Activated CD8-positive, alpha-beta T cell treated with anti-CD3 and anti-CD28 coated beads, Interleukin-2, amount 10 ng/mL, durations not matched to agents 7 days and 5 days (primary cell): ENCODE results near the gene TOP3B. TPM values are rescaled to one million over a fixed set of nuclear protein-coding genes. Genes with fewer than 3 reads are reported as not detected.
"Not testable (repeated sequence)": the region's sequence is repeated elsewhere in the genome, so short reads cannot be mapped to it uniquely, and the experiment has no call there.

Source experiments
- ATAC-seq: fragments of 150-1000 bp; cut with Tn5 transposase; one replicate; pipeline ENCODE4 v1.10.0; 2021; ENCODE audit warnings: moderate library complexity
- CTCF ChIA-PET: fragments of 350-600 bp; sonication (Branson Sonifier 250); formaldehyde crosslinking; loops from one replicate; lab custom pipeline; 2021; ENCODE audit warnings: antibody characterized with exemption; lab: Charles Lee
- POLR2A ChIA-PET: fragments of 350-600 bp; sonication (Branson Sonifier 250); formaldehyde crosslinking; loops from one replicate; lab custom pipeline; 2021; ENCODE audit warnings: antibody characterized with exemption; lab: Charles Lee
- DNase-seq: peaks from one replicate; pipeline ENCODE4 v3.0.0-alpha.2; 2020
- H3K27ac Mint-ChIP-seq: one replicate; pipeline ENCODE4 v1.8.0; 2021; ENCODE audit warnings: mild to moderate bottlenecking, mixed read lengths
- H3K27me3 Mint-ChIP-seq: one replicate; pipeline ENCODE4 v1.8.0; 2021; ENCODE audit warnings: low read depth, mixed read lengths
- H3K36me3 Mint-ChIP-seq: one replicate; pipeline ENCODE4 v1.8.0; 2021; ENCODE audit warnings: low read depth, mixed read lengths
- H3K4me1 Mint-ChIP-seq: one replicate; pipeline ENCODE4 v1.8.0; 2021; ENCODE audit warnings: low read depth, mixed read lengths
- H3K4me3 Mint-ChIP-seq: one replicate; pipeline ENCODE4 v1.8.0; 2021; ENCODE audit warnings: mild to moderate bottlenecking, mixed read lengths
- H3K9me3 Mint-ChIP-seq: one replicate; pipeline ENCODE4 v1.8.0; 2022; ENCODE audit warnings: mixed read lengths; ENCODE audit not compliant: insufficient read depth
- total RNA-seq, 2 experiments: library from RNA; stranded (reverse); gene quantifications; one replicate each; pipeline ENCODE4 v1.2.3, GENCODE V29; 2021

TOP3B gene
- total RNA-seq, 2 experiments from 2014 or later, result 47.3 to 49.9 TPM

GRCh38 chr22:21916309-21916918, 66.2 kb downstream of the TOP3B start:
- H3K4me3 Mint-ChIP-seq, result no peak overlapping the region
- CTCF ChIA-PET, result interaction anchor here (2.8 kb wide), 1 partner anchor 22 kb away, joined by 7 read pairs; no protein-coding TSS in a partner anchor
- H3K4me1 Mint-ChIP-seq, result no peaks in the 10 kb centered on the region
- H3K36me3 Mint-ChIP-seq, result no peaks in the 10 kb centered on the region
- no peak for DNase-seq
- POLR2A ChIA-PET, result no interaction called here
- ATAC-seq, result no peak
- no peaks in the 10 kb centered on the region for H3K27me3 Mint-ChIP-seq
- no peak overlapping the region for H3K27ac Mint-ChIP-seq
- H3K9me3 Mint-ChIP-seq, result no peaks in the 10 kb centered on the region

DNA sequence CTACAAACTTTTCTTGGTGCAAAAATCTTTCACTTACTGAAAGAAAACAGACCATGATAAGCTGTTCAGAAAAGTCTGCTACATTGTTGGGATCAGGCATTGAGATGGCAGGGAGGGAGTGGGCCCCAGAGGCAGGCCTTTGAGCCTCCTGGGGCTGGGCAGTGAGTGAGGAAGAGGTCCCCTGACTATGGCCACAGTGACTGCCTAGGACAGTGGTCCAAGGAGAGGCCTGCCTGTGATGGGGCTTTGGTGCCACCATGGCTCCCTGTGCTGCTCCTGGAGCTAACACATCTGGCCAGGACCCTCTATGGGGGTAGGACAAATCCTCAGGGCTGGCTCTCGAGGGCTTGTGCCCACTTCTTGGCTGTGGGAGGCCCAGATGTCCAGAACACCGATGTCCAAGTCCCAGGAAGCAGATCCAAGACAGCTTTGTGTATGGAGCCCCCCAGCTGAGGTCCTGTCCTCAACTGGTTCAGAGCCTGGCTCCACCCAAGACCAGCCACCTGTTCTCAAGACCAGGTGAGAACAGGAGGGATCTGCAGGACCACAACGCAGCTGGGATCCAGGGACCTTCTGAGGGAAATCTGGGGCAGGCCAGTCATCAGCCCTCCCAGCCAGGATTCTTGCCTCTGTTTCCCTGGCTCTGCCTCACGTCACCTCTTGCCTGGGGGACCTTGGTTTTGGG, 66.8 kb downstream of the TOP3B start:
- Mint-ChIP-seq H3K27me3 (no peaks in the 10 kb centered on the region), H3K36me3 (no peaks in the 10 kb centered on the region), H3K27ac (no peak overlapping the region), H3K9me3 (no peaks in the 10 kb centered on the region), H3K4me1 (no peaks in the 10 kb centered on the region), H3K4me3 (no peak overlapping the region)
- no peak for ATAC-seq
- POLR2A ChIA-PET, result interaction anchor here (0.6 kb wide), 1 partner anchor 236 kb away, joined by 5 read pairs; no protein-coding TSS in a partner anchor
- CTCF ChIA-PET, result interaction anchor here (1.4 to 2.8 kb wide), 2 partner anchors 23 to 56 kb away, joined by 3 to 7 read pairs; no protein-coding TSS in a partner anchor
- no peak for DNase-seq

GRCh38 chr22:21914033-21914642, 68.4 kb downstream of the TOP3B start:
- POLR2A ChIA-PET, H3K9me3 Mint-ChIP-seq, H3K36me3 Mint-ChIP-seq, H3K27me3 Mint-ChIP-seq, H3K4me1 Mint-ChIP-seq, H3K27ac Mint-ChIP-seq, H3K4me3 Mint-ChIP-seq, CTCF ChIA-PET, ATAC-seq, DNase-seq: not testable (repeated sequence)

DNA sequence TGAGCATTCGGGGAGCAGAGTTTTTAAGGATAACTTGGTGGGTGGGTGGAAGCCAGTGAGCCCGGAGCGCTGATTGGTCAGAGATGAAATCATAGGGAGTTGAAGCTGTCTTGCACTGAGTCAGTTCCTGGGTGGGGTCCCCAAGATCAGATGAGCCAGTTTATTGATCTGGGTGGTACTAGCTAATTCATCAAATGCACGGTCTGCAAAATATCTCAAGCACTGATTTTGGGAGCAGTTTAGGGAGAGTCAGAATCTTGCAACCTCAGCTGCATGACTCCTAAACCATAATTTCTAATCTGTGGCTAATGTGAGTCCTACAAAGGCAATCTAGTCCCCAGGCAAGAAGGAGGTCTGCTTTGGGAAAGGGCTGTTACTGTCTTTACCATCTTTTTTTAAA, 72.2 kb downstream of the TOP3B start:
- H3K9me3 Mint-ChIP-seq, H3K27ac Mint-ChIP-seq, H3K36me3 Mint-ChIP-seq, POLR2A ChIA-PET, DNase-seq, ATAC-seq, H3K4me1 Mint-ChIP-seq, H3K27me3 Mint-ChIP-seq, CTCF ChIA-PET, H3K4me3 Mint-ChIP-seq: not testable (repeated sequence)

GRCh38 chr22:21909871-21910270, 72.7 kb downstream of the TOP3B start:
- Mint-ChIP-seq H3K4me3 (no peak overlapping the region), H3K27me3 (no peaks in the 10 kb centered on the region)

DNA sequence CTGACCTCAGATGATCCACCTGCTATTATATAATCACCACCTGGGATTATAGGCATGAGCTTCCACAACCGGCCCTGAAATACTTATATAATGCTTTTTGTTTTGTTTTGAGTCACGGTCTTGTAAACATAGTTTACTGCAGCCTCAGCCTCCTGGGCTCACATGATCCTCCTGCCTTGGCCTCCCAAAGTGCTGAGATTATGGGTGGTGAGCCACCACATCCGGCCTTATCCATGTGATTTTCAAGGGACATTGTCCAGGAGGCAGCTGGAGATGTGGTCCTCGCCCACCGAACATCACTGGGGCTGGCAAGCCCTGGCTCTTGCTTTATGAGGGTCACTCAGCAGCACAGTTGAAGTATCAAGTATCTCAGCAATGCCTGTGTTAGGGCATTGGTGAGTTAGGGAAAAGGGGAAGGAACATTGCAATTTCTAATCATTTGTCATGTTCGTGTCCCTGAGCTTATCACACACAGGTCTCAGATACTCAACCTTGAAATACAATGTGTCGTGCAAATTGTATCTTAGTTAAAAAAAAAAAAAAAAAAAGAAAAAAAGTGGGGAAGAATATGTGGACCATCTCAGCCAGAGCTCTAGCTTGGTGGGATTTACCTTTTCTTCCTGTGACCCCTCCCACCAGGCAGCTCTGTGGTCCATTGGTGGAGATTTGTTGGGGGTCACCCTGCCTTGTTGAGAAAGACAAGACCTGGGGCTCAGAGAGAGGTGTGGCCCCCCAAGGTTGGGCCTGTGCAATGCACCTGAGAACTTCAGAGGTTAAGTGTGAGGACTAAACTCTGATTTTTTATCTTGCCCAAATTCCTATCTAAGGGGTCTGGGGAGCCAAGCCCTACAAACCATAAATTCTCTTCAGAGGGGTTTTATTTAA, 74.7 kb downstream of the TOP3B start:
- no peak for ATAC-seq
- H3K36me3 Mint-ChIP-seq, result no peaks in the 10 kb centered on the region
- no peak overlapping the region for H3K4me3 Mint-ChIP-seq
- no peaks in the 10 kb centered on the region for H3K9me3 Mint-ChIP-seq
- no peaks in the 10 kb centered on the region for H3K27me3 Mint-ChIP-seq
- POLR2A ChIA-PET, result no interaction called here
- no peak overlapping the region for H3K27ac Mint-ChIP-seq
- H3K4me1 Mint-ChIP-seq, result no peaks in the 10 kb centered on the region
- CTCF ChIA-PET, result interaction anchor here (1.0 kb wide), 1 partner anchor 30 kb away, joined by 3 read pairs; no protein-coding TSS in a partner anchor
- DNase-seq, result no peak

More at GRCh38 chr22:21909871-21910270, 72.7 kb downstream of the TOP3B start:
- Mint-ChIP-seq H3K9me3 (no peaks in the 10 kb centered on the region), H3K4me1 (no peaks in the 10 kb centered on the region), H3K27ac (no peak overlapping the region), H3K36me3 (no peaks in the 10 kb centered on the region)
- POLR2A ChIA-PET, result no interaction called here
- ATAC-seq (no peak), DNase-seq (no peak)
- CTCF ChIA-PET, result no interaction called here

Other genes starting within 250 kb of the TOP3B start
- gene YPEL1, start 247.0 kb downstream of the TOP3B start, total RNA-seq, result 1 to 10 TPM; 6.3 to 8.8 TPM
- gene MAPK1, start 115.1 kb downstream of the TOP3B start, total RNA-seq, result 100 to 1,000 TPM; 141 to 144 TPM
- 10 to 100 TPM; 15.3 to 15.7 TPM for gene PPM1F, start 29.9 kb downstream of the TOP3B start, total RNA-seq